NCI-H2107 treated with DMSO at 0.1 percent for 48 hours (cell line): ENCODE data around the gene CCDC47.
A peak's percentile ranks its signal among the peaks of the same experiment; 100 is the strongest.

ENCODE experiments used
- DNase-seq: peaks from one replicate; lab custom pipeline; 2025; ENCODE audit not compliant: unreplicated experiment; lab: John Stamatoyannopoulos, UW

CCDC47 gene

DNA sequence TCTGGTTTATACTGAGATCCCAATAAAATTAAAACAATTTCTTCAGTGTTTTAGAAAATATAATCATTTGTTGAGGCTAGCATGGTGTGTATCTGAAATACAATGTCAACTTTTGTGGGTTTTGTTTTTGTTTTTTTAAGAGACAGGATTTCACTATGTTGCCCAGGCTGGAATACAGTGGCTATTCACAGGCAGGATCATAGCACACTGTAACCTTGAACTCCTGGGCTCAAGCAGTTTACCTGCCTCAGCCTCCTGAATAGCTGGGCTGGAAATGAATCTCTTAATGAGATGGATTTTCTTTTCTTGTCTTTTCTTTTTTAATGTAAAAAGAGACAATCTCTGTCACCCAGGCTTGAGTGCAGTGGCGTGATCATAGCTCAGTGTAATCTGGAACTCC, 12.7 kb upstream of the CCDC47 start:
- no peak for DNase-seq

GRCh38 chr17:63785556-63785955, 12.2 kb upstream of the CCDC47 start:
- DNase-seq: no peak

- DNase-seq: no peak
Observed at GRCh38 chr17:63783522-63783921, 10.1 kb upstream of the CCDC47 start.

DNA sequence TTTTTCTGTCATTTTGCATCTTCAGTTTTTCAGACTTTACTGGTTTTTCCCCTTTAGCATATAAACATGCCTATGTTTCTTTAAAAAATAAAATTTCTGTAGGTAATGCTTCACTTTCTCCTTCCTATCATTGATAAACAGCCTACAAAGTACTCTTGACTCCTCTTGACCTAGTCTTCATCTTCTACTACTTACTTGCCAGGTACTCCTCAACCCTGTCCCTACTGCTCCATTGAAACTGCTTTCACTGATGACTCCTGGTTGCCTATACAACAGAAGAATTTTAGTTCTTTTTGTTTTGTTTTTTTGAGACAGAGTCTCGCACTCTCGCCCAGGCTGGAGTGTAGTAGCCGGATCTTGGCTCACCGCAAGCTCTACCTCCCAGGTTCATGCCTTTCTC, 7.5 kb upstream of the CCDC47 start:
- DNase-seq: no peak

GRCh38 chr17:63780507-63780906, 7.1 kb upstream of the CCDC47 start:
- DNase-seq: peak; percentile 40

DNA sequence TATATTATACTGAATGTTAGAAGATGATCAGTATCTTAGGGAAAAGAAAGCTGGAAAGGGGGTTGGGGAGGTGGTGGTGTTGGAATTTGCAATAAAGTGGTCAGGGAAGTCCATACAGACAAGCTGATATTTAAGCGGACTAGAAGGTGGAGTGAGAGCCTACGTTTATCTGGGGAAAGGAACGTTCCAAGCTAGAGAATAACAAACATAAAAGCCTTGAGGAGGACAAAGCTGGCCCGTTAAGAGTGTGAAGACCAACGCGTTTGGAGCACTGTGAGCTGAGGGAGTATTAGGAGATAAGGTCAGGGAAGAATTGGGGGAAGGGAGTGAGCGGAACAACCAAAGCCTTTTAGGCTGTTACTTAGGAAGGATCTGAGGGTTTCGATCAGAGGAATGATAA, 2.0 kb upstream of the CCDC47 start:
- no peak for DNase-seq

GRCh38 chr17:63774969-63775265, 1.5 kb upstream of the CCDC47 start:
- no peak for DNase-seq

GRCh38 chr17:63774141-63774968, 958 bp upstream of the CCDC47 start, which contains the start of gene DDX42:
Gene DDX42, plus strand, starts transcription at chr17:63774170. Its CDS starts 12,880 bp downstream, at chr17:63787050.
- no peak for DNase-seq

- no peak for DNase-seq
Observed at GRCh38 chr17:63772801-63773271, 561 bp downstream of the CCDC47 start.

GRCh38 chr17:63768433-63768832, 5.0 kb downstream of the CCDC47 start:
- no peak for DNase-seq

DNA sequence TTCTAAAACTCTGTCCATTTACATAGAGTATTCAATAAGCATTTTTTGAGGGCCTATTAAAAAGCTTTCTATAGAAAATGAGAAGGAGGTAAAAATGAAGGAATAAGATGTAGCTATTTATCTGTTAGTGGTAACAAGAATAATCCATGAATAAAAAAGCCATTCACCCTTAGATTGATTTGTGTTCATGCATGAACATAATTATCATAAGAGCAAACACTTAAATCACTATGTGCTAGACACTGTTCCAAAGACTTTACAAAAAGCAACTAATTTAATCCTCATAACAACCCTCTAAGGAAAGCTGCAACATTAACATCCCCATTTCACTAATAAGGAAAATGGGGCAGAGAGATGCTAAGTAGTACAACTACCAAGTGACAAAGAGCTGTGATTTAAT, 6.6 kb downstream of the CCDC47 start:
- no peak for DNase-seq

DNA sequence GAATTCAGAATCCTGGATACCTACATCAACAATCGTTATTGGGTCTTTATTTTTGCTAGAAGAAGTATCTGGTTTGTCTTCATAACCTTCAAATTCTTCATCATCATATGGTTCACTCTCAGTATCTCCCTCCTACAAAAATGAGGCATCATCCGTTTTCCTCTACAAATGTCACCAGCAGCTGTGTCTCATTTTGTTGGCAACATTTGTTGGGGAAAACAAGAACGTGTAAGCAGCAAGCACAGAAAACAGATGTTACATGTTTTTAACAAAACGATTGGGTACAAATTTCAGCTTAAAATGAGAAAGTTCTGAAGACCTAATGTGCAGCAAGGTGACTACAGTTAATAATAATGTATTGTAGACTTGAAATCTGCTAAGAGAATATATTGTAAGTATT, 8.7 kb downstream of the CCDC47 start:
- DNase-seq: no peak

GRCh38 chr17:63762161-63763078, 11.0 kb downstream of the CCDC47 start:
- no peak for DNase-seq

GRCh38 chr17:63760771-63761539, 12.4 kb downstream of the CCDC47 start:
- no peak for DNase-seq

DNA sequence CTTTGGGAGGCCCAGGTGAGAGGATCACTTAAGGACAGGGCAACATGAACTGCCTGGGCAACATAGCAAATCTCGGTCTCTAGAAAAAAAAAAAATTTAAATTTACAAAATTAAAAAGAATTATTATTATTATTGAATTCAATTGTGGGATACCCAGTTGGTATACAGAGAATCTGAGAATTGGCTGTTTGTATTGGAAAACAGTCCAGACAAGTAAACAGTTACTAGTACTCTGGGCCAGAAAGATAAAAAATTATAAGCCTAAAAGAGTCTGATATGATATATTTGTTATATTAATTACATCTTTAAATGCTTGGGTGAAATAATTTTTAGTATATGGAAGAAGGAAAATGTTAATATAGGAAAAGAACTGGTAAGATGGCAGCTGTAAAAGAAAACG, 15.0 kb downstream of the CCDC47 start:
- DNase-seq: no peak

DNA sequence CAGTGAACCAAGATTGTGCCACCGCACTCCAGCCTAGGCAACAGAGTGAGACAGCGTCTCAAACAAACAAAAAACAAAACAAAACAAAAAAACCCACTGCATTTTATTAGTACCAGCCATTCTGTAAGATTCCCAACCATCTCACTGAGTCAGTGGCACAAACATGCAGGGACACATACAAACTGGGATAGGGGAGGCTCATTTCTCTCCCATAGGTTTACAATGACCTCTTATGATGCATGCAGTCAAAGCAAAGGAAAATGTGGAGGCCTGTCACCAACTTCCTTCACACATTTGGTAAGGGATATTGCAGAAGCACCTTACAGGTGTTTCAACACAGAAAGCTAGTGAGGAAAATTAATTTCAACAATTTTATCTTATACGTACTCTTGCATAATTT, 19.4 kb downstream of the CCDC47 start:
- DNase-seq: no peak

GRCh38 chr17:63753215-63753614, 20.2 kb downstream of the CCDC47 start:
- DNase-seq: no peak

- DNase-seq: no peak
Observed at GRCh38 chr17:63752707-63753106, 20.7 kb downstream of the CCDC47 start.

- no peak for DNase-seq
Observed at GRCh38 chr17:63751806-63752205, 21.6 kb downstream of the CCDC47 start.

DNA sequence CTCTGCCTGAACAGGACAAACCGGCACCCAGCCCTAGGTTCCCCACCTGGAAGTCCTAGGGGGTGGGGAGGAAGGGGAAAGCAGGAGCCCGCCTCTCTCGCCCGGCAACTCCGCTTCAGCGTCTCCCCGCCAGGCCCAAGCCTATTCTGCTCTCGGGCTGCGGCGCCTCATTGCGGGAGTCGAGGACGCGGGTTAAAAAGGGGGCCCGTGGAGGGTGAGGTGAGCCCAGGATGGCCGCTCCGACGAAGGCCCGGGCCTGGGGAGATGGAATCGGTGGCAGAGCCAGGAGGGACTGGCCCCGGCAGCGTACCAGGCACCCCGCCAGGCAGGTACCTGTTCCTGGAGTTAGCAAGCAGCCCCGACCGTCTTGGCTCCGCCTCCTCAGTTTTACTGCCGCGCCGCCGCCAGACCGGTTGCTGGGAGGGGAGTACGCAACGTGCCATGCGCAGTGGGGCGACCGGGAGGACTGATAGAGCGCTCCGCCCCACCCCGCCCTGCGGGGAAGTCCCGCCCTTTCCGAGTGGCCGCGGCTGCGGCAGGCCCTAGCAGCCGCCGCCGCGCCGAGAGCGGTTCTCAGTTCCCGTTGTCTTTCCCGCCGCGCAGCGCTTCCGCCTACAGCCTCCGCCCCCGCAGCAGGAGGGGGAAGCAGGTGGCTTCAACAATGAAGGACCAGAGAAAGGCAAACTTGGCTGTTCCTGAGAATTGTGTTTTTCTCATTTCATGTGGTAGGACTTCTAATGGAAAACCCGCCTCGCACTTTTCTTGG, 31.8 kb downstream of the CCDC47 start, which contains the start of gene STRADA:
Gene STRADA, minus strand, starts transcription at position 392 of the 766 bp plus-strand sequence. CDS start 13,430 bp downstream, outside the sequence.
- peak; percentile 98 for DNase-seq

DNA sequence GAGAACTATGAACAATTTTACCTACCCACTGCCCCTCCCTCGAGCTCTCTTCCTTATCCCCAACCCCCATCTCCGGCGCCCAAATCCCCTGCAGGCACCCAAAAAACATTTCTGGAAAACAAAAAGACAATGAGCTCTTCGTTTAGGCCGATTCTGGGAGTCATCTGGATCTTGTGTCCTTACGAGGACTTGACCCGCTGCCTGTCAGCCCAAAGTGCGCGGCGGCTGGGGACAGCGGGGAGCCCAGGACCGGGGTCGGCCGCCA, 32.3 kb downstream of the CCDC47 start:
- DNase-seq: peak; percentile 31
